Measurements from ENCODE around the gene FUZ.

The FUZ gene

DNA sequence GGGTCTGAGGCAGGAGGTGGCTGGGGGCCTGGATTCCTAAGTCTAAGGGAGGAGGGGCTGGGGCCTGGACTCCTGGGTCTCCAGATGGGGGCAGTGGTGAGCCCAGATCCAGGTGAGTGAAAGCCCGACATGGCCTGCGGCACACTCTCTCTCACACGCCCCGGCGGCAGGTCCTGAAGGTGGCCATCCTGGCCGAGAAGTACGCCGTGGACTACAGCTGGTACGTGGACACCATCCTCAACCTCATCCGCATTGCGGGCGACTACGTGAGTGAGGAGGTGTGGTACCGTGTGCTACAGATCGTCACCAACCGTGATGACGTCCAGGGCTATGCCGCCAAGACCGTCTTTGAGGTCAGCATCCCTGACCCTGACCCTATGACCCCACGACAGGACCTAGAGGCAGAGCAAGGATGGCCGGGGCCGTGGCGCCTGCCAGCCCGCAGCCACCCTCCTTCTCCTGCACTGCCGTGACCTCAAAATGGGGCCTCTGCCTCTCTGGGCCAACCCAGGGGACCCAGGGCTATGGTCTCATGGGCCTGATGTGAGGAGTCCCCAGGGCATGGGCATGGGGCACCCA lies 13.2 kb downstream of the FUZ start:
- TF ChIP-seq, protein P1, sequence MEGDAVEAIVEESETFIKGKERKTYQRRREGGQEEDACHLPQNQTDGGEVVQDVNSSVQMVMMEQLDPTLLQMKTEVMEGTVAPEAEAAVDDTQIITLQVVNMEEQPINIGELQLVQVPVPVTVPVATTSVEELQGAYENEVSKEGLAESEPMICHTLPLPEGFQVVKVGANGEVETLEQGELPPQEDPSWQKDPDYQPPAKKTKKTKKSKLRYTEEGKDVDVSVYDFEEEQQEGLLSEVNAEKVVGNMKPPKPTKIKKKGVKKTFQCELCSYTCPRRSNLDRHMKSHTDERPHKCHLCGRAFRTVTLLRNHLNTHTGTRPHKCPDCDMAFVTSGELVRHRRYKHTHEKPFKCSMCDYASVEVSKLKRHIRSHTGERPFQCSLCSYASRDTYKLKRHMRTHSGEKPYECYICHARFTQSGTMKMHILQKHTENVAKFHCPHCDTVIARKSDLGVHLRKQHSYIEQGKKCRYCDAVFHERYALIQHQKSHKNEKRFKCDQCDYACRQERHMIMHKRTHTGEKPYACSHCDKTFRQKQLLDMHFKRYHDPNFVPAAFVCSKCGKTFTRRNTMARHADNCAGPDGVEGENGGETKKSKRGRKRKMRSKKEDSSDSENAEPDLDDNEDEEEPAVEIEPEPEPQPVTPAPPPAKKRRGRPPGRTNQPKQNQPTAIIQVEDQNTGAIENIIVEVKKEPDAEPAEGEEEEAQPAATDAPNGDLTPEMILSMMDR (IDR thresholded peaks at IDR 0.05): no peak; the same call in 1 of the 2 replicates

DNA sequence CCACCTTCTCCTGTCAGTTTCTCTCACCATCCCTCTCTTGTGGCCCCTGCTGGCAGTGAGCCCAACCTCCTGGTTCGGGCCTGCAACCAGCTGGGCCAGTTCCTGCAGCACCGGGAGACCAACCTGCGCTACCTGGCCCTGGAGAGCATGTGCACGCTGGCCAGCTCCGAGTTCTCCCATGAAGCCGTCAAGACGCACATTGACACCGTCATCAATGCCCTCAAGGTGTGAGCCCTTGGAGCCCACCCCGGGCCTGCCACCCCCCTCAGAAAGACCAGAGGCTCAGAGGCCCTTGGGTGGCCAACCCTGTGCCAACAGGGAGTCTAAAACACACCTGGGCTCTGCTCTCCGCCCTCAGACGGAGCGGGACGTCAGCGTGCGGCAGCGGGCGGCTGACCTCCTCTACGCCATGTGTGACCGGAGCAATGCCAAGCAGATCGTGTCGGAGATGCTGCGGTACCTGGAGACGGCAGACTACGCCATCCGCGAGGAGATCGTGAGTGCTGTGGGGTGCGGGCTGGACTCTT lies 13.8 kb downstream of the FUZ start:
- TF ChIP-seq, protein P1 (IDR thresholded peaks at IDR 0.05): no peak

DNA sequence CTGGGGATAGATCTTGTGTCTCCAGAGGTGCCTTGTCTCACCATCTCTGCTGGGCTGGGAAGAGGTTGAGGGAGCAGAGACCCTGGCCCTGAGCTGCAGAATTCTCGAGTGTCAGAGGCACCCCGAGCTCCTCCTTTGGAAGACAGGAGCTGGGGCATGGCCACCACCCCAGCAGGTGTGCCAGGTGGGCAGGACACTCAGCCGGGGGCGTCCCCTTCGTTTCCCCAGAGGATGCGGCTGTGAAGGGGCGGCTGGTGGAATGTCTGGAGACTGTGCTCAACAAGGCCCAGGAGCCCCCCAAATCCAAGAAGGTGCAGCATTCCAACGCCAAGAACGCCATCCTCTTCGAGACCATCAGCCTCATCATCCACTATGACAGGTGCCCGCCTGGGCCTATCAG lies 14.5 kb downstream of the FUZ start:
- TF ChIP-seq, protein P1 (IDR thresholded peaks at IDR 0.05): no peak

DNA sequence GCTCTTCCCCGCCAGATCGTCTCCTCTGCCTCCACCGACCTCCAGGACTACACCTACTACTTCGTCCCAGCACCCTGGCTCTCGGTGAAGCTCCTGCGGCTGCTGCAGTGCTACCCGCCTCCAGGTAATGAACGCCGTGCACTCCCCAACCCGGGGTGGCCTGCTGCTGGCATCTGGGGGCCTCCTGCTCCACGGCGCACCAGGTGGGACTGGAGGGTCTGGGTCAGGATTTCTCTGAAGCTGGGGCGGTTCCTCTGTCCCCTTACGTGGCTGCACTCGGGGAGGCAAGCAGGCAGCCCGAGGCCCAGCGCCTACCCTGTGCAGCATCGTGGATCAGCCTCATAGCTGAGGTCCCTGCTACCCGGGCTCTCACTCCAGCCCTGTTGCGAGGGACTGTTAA lies 17.5 kb downstream of the FUZ start:
- TF ChIP-seq, protein P1 (IDR thresholded peaks at IDR 0.05): no peak

DNA sequence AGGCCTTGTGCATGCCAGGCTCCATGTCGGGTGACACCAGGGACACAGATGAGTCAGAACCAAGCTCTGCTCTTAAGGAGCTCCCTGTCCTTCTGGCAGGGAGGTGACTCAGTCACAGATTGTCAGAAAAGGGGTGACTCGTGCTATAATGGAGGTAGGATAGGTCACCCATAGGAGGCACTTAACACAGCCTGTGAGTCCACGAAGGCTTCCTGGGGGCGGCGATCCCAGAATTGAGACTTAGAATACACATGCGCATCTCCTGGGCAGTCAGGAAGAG lies 19.6 kb downstream of the FUZ start:
- TF ChIP-seq, protein P1 (IDR thresholded peaks at IDR 0.05): no peak

DNA sequence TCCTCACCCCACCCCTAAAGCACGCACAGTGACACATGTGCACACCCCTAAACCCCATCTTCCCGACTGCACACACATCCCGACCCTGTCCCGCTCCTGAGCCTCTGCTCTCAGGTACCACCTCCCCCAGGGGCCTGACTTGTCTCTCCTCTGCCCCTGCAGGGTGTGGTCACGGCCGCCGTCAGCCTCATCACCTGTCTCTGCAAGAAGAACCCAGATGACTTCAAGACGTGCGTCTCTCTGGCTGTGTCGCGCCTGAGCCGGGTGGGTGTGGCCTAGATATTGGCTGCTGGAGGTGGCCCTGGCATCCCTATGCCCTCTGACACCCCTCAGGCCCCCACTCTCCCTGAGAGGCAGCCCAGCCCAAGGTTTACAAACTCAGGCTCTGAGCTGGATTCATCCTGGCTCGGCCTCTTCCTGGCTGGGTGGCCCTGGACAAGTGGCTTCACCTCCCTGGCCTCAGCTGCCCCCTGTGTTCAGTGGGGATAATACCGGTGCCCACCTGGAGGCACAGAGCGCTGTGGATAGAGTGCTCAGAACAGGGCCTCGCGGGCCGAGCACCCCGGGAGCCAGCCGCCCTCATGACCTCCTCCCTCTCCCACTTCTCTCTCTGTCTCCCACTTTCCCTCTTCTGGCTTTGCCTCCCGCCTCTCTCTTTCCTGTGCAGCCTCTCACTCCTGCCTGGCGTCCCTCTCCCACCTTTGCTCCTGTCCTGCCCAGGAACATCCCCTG lies 20.1 kb downstream of the FUZ start:
- TF ChIP-seq, protein P1 (IDR thresholded peaks at IDR 0.05): no peak

DNA sequence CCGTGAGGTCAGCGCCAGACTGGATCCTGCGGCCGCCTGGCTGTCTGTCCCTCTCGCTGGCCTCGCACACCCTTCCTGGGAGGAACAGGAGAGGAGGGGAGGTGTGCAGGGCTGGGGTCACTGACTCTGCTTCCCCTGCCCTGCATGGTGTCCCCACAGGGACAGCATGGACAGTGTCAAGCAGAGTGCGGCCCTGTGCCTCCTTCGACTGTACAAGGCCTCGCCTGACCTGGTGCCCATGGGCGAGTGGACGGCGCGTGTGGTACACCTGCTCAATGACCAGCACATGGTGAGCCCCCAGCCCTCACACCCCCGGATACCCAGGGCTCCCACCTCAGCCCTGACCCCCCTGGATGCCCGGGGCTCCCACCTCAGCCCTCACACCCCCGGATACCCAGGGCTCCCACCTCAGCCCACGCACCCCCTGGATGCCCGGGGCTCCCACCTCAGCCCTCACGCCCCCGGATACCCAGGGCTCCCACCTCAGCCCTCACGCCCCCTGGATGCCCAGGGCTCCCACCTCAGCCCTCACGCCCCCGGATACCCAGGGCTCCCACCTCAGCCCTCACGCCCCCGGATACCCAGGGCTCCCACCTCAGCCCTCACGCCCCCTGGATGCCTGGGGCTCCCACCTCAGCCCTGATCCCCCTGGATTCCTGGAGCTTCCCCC lies 21.2 kb downstream of the FUZ start:
- TF ChIP-seq, protein P1 (IDR thresholded peaks at IDR 0.05): no peak

Measured in LNCAP (cell line).